ENCODE results near the gene NRCAM. TPM values are rescaled to one million over a fixed set of nuclear protein-coding genes. Genes with fewer than 3 reads are reported as not detected.

Gene NRCAM
- total RNA-seq, 1 experiment from 2014 or later, result 1.1 TPM

GRCh38 chr7:108454674-108455550, 1.3 kb downstream of the NRCAM start:
- CTCF ChIA-PET, result interaction anchor here (0.7 to 2.2 kb wide), 4 partner anchors 32 to 309 kb away, joined by 3 to 7 read pairs (median 3); no protein-coding TSS in a partner anchor
- Mint-ChIP-seq H3K27ac (ENCODE audit: low read depth, unreplicated experiment) (no peak overlapping the region), H3K4me3 (ENCODE audit: unreplicated experiment) (peak overlapping the region; percentile 65), H3K27me3 (ENCODE audit: insufficient read depth, unreplicated experiment) (peaks cover 52% of the 10 kb centered on the region), H3K36me3 (ENCODE audit: insufficient read depth, unreplicated experiment) (no peaks in the 10 kb centered on the region), H3K4me1 (ENCODE audit: insufficient read depth, unreplicated experiment) (no peaks in the 10 kb centered on the region), H3K9me3 (ENCODE audit: unreplicated experiment) (no peaks in the 10 kb centered on the region)
- no peak for TF ChIP-seq CTCF (IDR thresholded peaks at IDR 0.05; ENCODE audit: unreplicated experiment)
- intact Hi-C loops (cut with micrococcal nuclease), result no loop called here
- DNase-seq (ENCODE audit: unreplicated experiment), result no peak
- POLR2A ChIA-PET, result no interaction called here
- BruUV-seq (replicated peaks), result no TSS peak

GRCh38 chr7:108454317-108454673, 1.9 kb downstream of the NRCAM start:
- intact Hi-C loops (cut with micrococcal nuclease), result no loop called here
- Mint-ChIP-seq H3K9me3 (ENCODE audit: unreplicated experiment) (no peaks in the 10 kb centered on the region), H3K36me3 (ENCODE audit: insufficient read depth, unreplicated experiment) (no peaks in the 10 kb centered on the region), H3K27ac (ENCODE audit: low read depth, unreplicated experiment) (no peak overlapping the region), H3K4me3 (ENCODE audit: unreplicated experiment) (peak overlapping the region; percentile 55), H3K27me3 (ENCODE audit: insufficient read depth, unreplicated experiment) (peaks cover 52% of the 10 kb centered on the region), H3K4me1 (ENCODE audit: insufficient read depth, unreplicated experiment) (no peaks in the 10 kb centered on the region)
- ChIA-PET POLR2A (no interaction called here), CTCF (interaction anchor here (0.6 to 2.2 kb wide), 4 partner anchors 31 to 132 kb away, joined by 3 to 7 read pairs (median 4); no protein-coding TSS in a partner anchor)
- DNase-seq (ENCODE audit: unreplicated experiment), result no peak
- BruUV-seq (replicated peaks), result no TSS peak
- no peak for TF ChIP-seq CTCF (IDR thresholded peaks at IDR 0.05; ENCODE audit: unreplicated experiment)

- Mint-ChIP-seq H3K27ac (ENCODE audit: low read depth, unreplicated experiment) (no peak overlapping the region), H3K9me3 (ENCODE audit: unreplicated experiment) (no peaks in the 10 kb centered on the region), H3K4me3 (ENCODE audit: unreplicated experiment) (no peak overlapping the region), H3K4me1 (ENCODE audit: insufficient read depth, unreplicated experiment) (no peaks in the 10 kb centered on the region), H3K36me3 (ENCODE audit: insufficient read depth, unreplicated experiment) (no peaks in the 10 kb centered on the region), H3K27me3 (ENCODE audit: insufficient read depth, unreplicated experiment) (peaks cover 45% of the 10 kb centered on the region)
- ChIA-PET CTCF (interaction anchor here (0.6 to 2.2 kb wide), 8 partner anchors 10 to 287 kb away, joined by 3 to 7 read pairs (median 4); no protein-coding TSS in a partner anchor), POLR2A (interaction anchor here (0.6 kb wide), 1 partner anchor 217 kb away, joined by 3 read pairs; no protein-coding TSS in a partner anchor)
- TF ChIP-seq CTCF (IDR thresholded peaks at IDR 0.05; ENCODE audit: unreplicated experiment), result no peak
- intact Hi-C loops (cut with micrococcal nuclease), result loop anchor here (2.0 kb wide), 1 partner anchor 273 kb away; no protein-coding TSS in a partner anchor
- DNase-seq (ENCODE audit: unreplicated experiment), result no peak
- BruUV-seq (replicated peaks), result no TSS peak
These were observed 2.9 kb downstream of the NRCAM start for GRCh38 chr7:108453320-108453719.

- Mint-ChIP-seq H3K36me3 (ENCODE audit: insufficient read depth, unreplicated experiment) (no peaks in the 10 kb centered on the region), H3K4me3 (ENCODE audit: unreplicated experiment) (no peak overlapping the region), H3K4me1 (ENCODE audit: insufficient read depth, unreplicated experiment) (no peaks in the 10 kb centered on the region), H3K27ac (ENCODE audit: low read depth, unreplicated experiment) (no peak overlapping the region), H3K9me3 (ENCODE audit: unreplicated experiment) (no peaks in the 10 kb centered on the region), H3K27me3 (ENCODE audit: insufficient read depth, unreplicated experiment) (peaks cover 39% of the 10 kb centered on the region)
- peak; percentile 40 for TF ChIP-seq CTCF (IDR thresholded peaks at IDR 0.05; ENCODE audit: unreplicated experiment)
- no TSS peak for BruUV-seq (replicated peaks)
- ChIA-PET POLR2A (interaction anchor here (0.5 kb wide), 1 partner anchor 563 kb away, joined by 4 read pairs; no protein-coding TSS in a partner anchor), CTCF (interaction anchor here (0.8 to 2.2 kb wide), 7 partner anchors 10 to 273 kb away, joined by 3 to 7 read pairs (median 6); no protein-coding TSS in a partner anchor)
- peak; percentile 51 for DNase-seq (ENCODE audit: unreplicated experiment)
- intact Hi-C loops (cut with micrococcal nuclease), result loop anchor here (2.0 kb wide), 1 partner anchor 272 kb away; no protein-coding TSS in a partner anchor
These were observed 3.5 kb downstream of the NRCAM start for GRCh38 chr7:108452707-108453106.

Data from MCF 10A (cell line).